HL-60 (cell line): ENCODE results near the gene TCAP.
"Not testable (repeated sequence)": the region's sequence is repeated elsewhere in the genome, so short reads cannot be mapped to it uniquely, and the experiment has no call there.

Experiments
- DNase-seq, 2 experiments: peaks; one replicate each; pipeline ENCODE4 v3.0.0-alpha.2; 2010 to 2020; ENCODE audit warnings: low read depth in 1 of 2, low spot score in 1 of 2
- H3K27ac ChIP-seq: fragments of 250-450 bp; sonication (Bioruptor Pico); replicated peaks from 2 replicates; pipeline ENCODE4 v1.5.1; 2020; ENCODE audit warnings: mild to moderate bottlenecking, moderate library complexity
- H3K27me3 ChIP-seq: fragments of 250-450 bp; sonication (Bioruptor Pico); 2 replicates; pipeline ENCODE4 v1.5.1; 2021; ENCODE audit warnings: mild to moderate bottlenecking, moderate library complexity; ENCODE audit not compliant: insufficient read depth, poor library complexity, severe bottlenecking
- H3K4me3 ChIP-seq: replicated peaks from 2 replicates; pipeline ENCODE4 v1.5.1; 2011; ENCODE audit warnings: mild to moderate bottlenecking, control low read depth, low read length; ENCODE audit not compliant: insufficient read depth
- GABPA ChIP-seq: IDR thresholded peaks from 2 replicates; pipeline ENCODE4 v1.6.1; 2012; ENCODE audit warnings: low read depth
- POLR2AphosphoS5 ChIP-seq: IDR thresholded peaks from 2 replicates; pipeline ENCODE4 v1.6.1; 2012; ENCODE audit warnings: low read depth
- SPI1 ChIP-seq: IDR thresholded peaks from 2 replicates; pipeline ENCODE4 v1.6.1; 2012; ENCODE audit warnings: low read depth, mild to moderate bottlenecking, borderline replicate concordance
- TF ChIP-seq, protein P1 (sequence below): IDR thresholded peaks from one replicate; pipeline ENCODE4 v1.5.1; 2011; ENCODE audit warnings: low read length, control low read depth, inconsistent platforms; ENCODE audit not compliant: insufficient read depth
- TF ChIP-seq, protein P2 (sequence below): IDR thresholded peaks from 2 replicates; pipeline ENCODE4 v1.6.1; 2012; ENCODE audit warnings: low read depth; ENCODE audit not compliant: insufficient replicate concordance

Gene TCAP

DNA sequence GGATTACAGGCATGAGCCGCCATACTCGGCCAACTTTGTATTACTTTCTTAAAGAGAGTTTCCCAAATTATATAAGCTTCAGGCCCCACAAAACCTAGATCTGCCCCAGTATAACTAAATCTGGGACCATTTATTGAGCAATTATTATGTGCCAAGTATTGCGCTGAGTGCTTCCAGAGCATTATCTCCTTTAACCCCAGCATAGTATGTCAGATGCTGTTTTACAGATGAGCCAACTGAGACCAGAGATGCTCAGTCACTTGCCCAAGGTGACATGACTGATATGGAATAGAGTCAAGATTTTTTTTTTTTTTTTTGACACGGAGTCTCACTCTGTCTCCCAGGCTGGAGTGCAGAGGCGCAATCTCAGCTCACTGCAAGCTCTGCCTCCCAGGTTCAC is 32.8 kb downstream of the TCAP start:
- Histone ChIP-seq H3K27me3 (peaks cover 17% of the 10 kb centered on the region), H3K4me3 (no peak overlapping the region), H3K27ac (no peak overlapping the region)
- no peak for DNase-seq
- TF ChIP-seq, protein P1, sequence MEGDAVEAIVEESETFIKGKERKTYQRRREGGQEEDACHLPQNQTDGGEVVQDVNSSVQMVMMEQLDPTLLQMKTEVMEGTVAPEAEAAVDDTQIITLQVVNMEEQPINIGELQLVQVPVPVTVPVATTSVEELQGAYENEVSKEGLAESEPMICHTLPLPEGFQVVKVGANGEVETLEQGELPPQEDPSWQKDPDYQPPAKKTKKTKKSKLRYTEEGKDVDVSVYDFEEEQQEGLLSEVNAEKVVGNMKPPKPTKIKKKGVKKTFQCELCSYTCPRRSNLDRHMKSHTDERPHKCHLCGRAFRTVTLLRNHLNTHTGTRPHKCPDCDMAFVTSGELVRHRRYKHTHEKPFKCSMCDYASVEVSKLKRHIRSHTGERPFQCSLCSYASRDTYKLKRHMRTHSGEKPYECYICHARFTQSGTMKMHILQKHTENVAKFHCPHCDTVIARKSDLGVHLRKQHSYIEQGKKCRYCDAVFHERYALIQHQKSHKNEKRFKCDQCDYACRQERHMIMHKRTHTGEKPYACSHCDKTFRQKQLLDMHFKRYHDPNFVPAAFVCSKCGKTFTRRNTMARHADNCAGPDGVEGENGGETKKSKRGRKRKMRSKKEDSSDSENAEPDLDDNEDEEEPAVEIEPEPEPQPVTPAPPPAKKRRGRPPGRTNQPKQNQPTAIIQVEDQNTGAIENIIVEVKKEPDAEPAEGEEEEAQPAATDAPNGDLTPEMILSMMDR: no peak
- no peak for TF ChIP-seq POLR2AphosphoS5
- TF ChIP-seq, protein P2, sequence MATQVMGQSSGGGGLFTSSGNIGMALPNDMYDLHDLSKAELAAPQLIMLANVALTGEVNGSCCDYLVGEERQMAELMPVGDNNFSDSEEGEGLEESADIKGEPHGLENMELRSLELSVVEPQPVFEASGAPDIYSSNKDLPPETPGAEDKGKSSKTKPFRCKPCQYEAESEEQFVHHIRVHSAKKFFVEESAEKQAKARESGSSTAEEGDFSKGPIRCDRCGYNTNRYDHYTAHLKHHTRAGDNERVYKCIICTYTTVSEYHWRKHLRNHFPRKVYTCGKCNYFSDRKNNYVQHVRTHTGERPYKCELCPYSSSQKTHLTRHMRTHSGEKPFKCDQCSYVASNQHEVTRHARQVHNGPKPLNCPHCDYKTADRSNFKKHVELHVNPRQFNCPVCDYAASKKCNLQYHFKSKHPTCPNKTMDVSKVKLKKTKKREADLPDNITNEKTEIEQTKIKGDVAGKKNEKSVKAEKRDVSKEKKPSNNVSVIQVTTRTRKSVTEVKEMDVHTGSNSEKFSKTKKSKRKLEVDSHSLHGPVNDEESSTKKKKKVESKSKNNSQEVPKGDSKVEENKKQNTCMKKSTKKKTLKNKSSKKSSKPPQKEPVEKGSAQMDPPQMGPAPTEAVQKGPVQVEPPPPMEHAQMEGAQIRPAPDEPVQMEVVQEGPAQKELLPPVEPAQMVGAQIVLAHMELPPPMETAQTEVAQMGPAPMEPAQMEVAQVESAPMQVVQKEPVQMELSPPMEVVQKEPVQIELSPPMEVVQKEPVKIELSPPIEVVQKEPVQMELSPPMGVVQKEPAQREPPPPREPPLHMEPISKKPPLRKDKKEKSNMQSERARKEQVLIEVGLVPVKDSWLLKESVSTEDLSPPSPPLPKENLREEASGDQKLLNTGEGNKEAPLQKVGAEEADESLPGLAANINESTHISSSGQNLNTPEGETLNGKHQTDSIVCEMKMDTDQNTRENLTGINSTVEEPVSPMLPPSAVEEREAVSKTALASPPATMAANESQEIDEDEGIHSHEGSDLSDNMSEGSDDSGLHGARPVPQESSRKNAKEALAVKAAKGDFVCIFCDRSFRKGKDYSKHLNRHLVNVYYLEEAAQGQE: no peak
- TF ChIP-seq SPI1: no peak
- TF ChIP-seq GABPA: no peak

DNA sequence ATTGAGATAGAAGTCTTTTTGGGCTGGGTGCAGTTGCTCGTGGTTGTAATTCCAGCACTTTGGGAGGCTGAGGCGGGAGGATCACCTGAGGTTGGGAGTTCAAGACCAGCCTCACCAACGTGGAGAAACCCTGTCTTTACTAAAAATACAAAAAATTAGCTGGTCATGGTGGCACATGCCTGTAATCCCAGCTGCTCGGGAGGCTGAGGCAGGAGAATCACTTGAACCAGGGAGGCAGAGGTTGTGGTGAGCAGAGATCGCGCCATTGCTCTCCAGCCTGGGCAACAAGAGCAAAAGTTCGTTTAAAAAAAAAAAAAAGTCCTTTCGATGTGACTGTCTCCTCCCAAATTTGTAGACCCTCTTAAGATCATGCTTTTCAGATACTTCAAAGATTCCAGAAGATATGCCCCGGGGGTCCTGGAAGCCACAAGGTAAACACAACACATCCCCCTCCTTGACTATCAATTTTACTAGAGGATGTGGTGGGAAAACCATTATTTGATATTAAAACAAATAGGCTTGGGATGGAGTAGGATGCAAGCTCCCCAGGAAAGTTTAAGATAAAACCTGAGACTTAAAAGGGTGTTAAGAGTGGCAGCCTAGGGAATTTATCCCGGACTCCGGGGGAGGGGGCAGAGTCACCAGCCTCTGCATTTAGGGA is 34.1 kb downstream of the TCAP start:
- not testable (repeated sequence) for H3K27ac ChIP-seq, DNase-seq, H3K4me3 ChIP-seq
- H3K27me3 ChIP-seq: peaks cover 17% of the 10 kb centered on the region

DNA sequence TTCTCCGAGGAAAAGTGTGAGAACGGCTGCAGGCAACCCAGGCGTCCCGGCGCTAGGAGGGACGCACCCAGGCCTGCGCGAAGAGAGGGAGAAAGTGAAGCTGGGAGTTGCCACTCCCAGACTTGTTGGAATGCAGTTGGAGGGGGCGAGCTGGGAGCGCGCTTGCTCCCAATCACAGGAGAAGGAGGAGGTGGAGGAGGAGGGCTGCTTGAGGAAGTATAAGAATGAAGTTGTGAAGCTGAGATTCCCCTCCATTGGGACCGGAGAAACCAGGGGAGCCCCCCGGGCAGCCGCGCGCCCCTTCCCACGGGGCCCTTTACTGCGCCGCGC is 34.6 kb downstream of the TCAP start, which contains the start of gene ERBB2:
TSS of gene ERBB2 (plus strand) at position 247 of the 330 bp plus-strand sequence. CDS start 175 bp downstream, outside the sequence.
- H3K27me3 ChIP-seq: peaks cover 17% of the 10 kb centered on the region
- no peak for DNase-seq
- H3K27ac ChIP-seq: no peak within 1 kb of the TSS
- TF ChIP-seq, protein P1: no peak
- TF ChIP-seq SPI1: no peak
- TF ChIP-seq POLR2AphosphoS5: no peak
- TF ChIP-seq GABPA: no peak
- TF ChIP-seq, protein P2: no peak
- no peak within 1 kb of the TSS for H3K4me3 ChIP-seq

DNA sequence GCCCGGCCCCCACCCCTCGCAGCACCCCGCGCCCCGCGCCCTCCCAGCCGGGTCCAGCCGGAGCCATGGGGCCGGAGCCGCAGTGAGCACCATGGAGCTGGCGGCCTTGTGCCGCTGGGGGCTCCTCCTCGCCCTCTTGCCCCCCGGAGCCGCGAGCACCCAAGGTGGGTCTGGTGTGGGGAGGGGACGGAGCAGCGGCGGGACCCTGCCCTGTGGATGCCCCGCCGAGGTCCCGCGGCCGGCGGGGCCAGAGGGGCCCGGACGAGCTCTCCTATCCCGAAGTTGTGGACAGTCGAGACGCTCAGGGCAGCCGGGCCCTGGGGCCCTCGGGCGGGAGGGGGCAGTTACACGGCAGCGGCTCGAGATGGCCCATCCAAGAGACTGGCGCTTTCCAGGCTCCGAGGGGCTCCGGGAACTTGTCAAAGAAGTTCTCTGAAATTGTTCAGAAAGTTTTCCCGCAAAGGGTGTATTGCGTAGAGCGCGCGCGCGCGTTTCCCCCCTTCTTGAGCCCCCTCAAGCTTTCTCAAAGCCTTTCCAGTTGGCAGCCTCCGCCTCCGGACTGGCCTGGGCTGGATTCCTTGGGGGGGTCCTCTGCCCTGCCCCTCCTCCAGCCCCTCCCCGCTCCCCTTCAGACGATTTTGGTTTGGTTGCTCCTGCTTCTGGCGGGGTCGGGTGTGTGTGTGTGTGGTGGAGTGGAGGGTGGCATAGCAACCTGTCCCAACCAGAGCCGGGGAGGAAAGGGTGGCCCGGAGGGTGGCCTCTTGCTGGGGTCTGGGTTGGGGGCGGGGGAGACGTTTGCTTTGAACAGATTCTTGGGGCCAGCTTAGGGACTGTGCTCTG is 35.2 kb downstream of the TCAP start:
- Histone ChIP-seq H3K4me3 (no peak overlapping the region), H3K27ac (no peak overlapping the region), H3K27me3 (peaks cover 17% of the 10 kb centered on the region)
- TF ChIP-seq SPI1 (no peak), POLR2AphosphoS5 (no peak)
- no peak for DNase-seq
